Panc1 (cell line): ENCODE results near the gene TMEM219.

Experiments used
- CTCF ChIP-seq: fragments of 450-650 bp; IDR thresholded peaks from 2 replicates; pipeline ENCODE4 v1.5.1; 2017; ENCODE audit warnings: mild to moderate bottlenecking
- POLR2AphosphoS5 ChIP-seq: IDR thresholded peaks from 2 replicates; pipeline ENCODE4 v1.6.1; 2012; ENCODE audit warnings: mild to moderate bottlenecking, low read depth, low read length, moderate library complexity

- TF ChIP-seq CTCF (no peak), POLR2AphosphoS5 (no peak)
Measured at GRCh38 chr16:30004424-30004776, 42.5 kb downstream of the TMEM219 start.
